ENCODE measurements around the gene FGF12.

Gene FGF12

DNA sequence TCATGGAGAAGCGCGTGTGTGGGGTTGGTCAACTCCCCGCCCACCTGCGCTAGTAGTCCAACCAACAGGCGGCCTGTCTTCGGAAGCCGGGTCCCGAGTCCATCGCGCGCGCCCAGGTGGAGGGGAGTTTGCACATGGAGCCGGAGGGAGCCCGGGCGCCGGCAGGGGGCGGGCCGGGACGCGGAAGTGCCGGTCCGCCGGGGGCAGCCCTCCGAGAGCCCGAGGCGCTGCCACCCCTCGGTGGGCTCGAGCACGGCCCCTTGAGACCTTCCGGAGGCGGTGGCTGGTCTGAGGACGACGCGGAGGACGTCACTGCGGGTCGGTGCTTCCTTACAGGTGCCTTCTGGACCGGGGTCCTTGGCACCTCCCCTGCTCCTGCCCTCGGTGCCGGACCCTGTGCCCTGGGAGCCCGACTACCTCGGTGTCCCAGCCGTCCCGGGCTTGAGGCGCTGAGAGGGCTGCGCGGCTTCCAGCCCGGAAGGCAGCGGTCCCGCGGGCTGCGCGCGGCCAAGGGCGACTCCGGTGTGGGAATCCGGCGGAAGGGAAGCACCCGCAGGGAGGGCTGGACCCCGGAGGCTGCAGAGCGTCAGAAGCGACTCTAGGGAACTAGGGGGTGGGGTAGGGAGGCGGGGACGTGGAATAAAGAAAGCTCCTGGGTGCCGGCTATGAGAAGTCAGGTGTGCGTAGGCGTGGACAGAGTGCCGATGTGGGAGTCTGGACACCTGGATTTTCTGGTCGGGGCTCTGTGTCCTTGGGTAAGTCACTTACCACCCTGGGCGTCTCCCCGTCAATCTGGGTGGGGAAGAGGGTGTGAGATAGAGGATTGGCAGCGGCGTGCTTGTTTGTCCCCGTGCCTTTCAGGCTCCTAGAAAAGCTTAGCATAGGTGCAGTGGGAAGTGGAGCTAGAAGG, 212.3 kb downstream of the FGF12 start:
- Histone ChIP-seq H3K4me3 (peak overlapping the region; percentile 70), H3K27ac (no peak overlapping the region)
- TF ChIP-seq CTCF (IDR thresholded peaks at IDR 0.05), result no peak
- no peak for DNase-seq (ENCODE audit: low spot score)

- no peak for DNase-seq (ENCODE audit: low spot score)
- H3K27ac ChIP-seq, result no peak overlapping the region
- peak overlapping the region; percentile 70 for H3K4me3 ChIP-seq
- TF ChIP-seq CTCF (IDR thresholded peaks at IDR 0.05), result no peak
These were observed 213.1 kb downstream of the FGF12 start for GRCh38 chr3:192514081-192514753.

- no peak overlapping the region for H3K4me3 ChIP-seq
- TF ChIP-seq CTCF (IDR thresholded peaks at IDR 0.05), result no peak
- no peak overlapping the region for H3K27ac ChIP-seq
- DNase-seq (ENCODE audit: low spot score), result no peak
These were observed 221.6 kb downstream of the FGF12 start for GRCh38 chr3:192505731-192506130.

DNA sequence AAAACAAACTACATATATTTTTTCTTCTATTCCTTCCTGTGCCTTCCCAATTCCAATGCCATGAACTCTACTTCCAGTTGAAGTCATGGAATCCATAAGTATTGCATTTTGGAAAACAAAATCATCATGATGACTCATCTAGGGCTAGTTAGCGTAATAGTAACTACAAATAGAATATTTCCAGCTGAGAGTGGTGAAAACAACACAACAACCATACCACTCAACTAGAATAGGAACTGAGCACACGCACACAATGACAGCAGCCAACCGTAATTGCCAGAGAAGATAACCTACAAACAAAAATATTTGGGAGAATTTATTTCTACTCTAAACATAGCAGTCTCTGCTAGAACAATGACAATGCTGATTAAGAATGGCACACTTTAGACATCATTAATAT, 225.9 kb downstream of the FGF12 start:
- no peak overlapping the region for H3K4me3 ChIP-seq
- DNase-seq (ENCODE audit: low spot score), result no peak
- no peak overlapping the region for H3K27ac ChIP-seq
- TF ChIP-seq CTCF (IDR thresholded peaks at IDR 0.05), result no peak

DNA sequence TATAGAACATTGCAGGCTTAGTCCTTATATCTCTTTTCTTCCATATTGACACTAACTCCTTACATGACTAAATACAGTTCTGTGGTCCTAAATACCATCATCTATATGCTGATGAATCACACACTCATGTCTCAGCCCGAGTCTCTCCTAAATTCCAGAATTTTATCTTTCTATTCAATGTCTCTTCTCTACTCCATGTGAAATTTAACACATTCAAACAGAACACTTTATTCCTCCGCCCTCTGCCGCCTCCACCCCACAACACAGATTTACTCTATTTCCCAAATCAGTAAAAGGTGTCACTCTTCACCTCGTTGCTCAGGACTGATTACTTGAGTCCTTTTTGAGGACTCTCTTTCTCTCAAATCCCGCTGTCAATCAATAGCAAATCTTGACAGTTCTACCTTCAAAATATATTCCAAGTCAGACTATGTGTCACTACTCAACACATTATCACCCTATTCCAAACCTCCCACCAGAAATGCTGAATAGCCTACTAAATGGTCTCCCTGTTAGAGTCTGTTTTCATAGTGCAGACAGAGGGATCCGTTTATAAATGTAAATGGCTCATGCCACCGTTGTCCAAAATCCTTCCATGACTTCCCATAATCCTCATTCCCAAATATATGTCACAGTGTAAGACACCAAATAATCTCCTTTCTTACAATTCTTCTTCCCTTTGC, 230.3 kb downstream of the FGF12 start:
- no peak for DNase-seq (ENCODE audit: low spot score)
- H3K4me3 ChIP-seq, result no peak overlapping the region
- no peak overlapping the region for H3K27ac ChIP-seq
- TF ChIP-seq CTCF (IDR thresholded peaks at IDR 0.05), result no peak

DNA sequence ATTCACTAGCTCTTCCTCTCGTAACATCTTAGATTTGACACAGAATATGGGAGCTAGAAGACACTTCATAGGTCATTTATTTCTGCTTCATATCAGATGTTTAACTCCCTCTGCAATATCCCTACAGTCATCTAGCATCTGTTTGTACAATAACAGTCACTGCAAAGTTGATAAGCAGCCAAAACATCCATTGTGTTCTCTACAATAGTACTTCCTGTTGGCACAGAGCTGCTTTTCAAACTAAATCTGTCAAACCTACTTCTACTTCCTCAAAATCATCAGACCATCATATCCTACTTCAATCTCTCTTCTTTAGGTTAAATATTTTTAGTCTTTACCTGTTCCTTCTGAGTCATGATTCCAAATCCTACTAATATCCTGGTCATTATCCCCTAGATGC, 233.2 kb downstream of the FGF12 start:
- H3K4me3 ChIP-seq, result no peak overlapping the region
- no peak overlapping the region for H3K27ac ChIP-seq
- DNase-seq (ENCODE audit: low spot score), result no peak
- TF ChIP-seq CTCF (IDR thresholded peaks at IDR 0.05), result no peak
